DMS53 treated with DMSO at 0.1 percent for 48 hours (cell line): ENCODE measurements around the gene RNU2-63P.
"Not testable (repeated sequence)": the region's sequence is repeated elsewhere in the genome, so short reads cannot be mapped to it uniquely, and the experiment has no call there.

Source experiments
- DNase-seq: peaks from one replicate; lab custom pipeline; 2025; ENCODE audit not compliant: unreplicated experiment; lab: John Stamatoyannopoulos, UW

The RNU2-63P gene

GRCh38 chr2:88032070-88032702, 15.8 kb upstream of the RNU2-63P start:
- no peak for DNase-seq

- DNase-seq, result no peak
Observed at GRCh38 chr2:88028931-88029330, 12.6 kb upstream of the RNU2-63P start.

GRCh38 chr2:88027697-88028389, 11.5 kb upstream of the RNU2-63P start:
- DNase-seq, result no peak

GRCh38 chr2:88024509-88024908, 8.2 kb upstream of the RNU2-63P start:
- DNase-seq, result no peak

DNA sequence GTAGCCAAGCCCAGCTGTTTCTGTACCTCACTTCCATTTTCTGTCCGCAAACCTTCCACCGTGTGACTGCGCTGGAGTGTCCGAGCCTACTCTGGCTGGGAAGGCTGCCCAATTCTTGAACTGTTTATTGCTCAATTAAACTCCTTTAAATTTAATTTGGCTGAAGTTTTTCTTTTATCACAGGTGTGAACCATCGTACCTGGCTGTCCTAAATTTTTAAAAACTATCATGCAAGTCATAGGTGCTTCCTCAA, 6.2 kb upstream of the RNU2-63P start:
- no peak for DNase-seq

DNA sequence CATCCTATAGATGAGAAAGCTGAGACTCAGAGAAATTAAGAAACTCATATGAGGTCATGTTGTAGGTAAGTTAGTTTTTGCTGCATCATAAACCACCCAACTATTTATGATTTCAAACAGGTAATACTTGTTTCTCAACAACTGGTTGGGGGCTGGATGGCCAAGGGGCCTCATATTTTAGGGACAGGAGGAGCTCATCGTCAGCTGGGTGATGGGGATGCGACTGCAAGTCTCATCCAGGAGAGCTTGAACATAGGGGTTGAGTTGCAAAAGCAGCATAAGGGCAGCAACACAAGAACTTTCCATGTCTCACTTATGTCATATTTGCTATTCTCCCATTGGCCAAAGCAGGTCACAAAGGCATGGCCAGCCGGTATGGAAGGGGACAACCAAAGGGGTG, 3.6 kb upstream of the RNU2-63P start:
- no peak for DNase-seq

GRCh38 chr2:88018909-88019308, 2.6 kb upstream of the RNU2-63P start:
- DNase-seq, result no peak

DNA sequence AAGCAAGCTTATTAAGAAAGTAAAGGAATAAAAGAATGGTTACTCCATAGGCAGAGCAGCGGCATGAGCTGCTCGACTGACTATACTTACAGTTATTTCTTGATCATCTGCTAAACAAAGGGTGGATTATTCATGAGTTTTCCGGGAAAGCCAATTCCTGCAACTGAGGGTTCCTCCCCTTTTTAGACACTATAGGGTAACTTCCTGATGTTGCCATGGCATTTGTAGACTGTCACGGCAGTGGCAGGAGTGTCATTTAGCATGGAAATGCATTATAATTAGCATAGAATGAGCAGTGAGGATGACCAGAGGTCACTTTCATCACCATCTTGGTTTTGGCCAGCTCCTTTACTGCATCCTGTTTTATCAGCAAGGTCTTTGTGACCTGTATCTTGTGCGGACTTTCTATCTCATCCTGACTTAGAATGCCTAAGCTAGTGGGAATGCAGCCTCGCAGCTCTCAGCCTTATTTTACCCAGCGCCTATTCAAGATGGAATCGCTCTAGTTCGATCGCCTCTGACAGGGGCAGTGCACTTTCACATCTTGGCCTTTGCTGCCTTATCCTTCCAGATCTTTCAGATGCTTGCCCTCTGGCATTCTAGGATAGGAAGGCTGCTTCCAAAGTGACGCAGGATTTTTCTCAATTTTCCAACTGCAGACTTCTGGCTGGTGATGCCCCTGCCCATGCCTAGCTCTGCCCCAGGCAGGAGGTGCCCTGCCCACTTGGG, 1.9 kb upstream of the RNU2-63P start:
- DNase-seq, result not testable (repeated sequence)

GRCh38 chr2:88017780-88018038, 1.4 kb upstream of the RNU2-63P start:
- not testable (repeated sequence) for DNase-seq

GRCh38 chr2:88016960-88017779, 823 bp upstream of the RNU2-63P start:
- peak; percentile 76 for DNase-seq

- DNase-seq, result no peak
Observed at GRCh38 chr2:88011011-88011410, 5.3 kb downstream of the RNU2-63P start.

- DNase-seq, result no peak
Observed at GRCh38 chr2:88010136-88010535, 6.2 kb downstream of the RNU2-63P start.

- DNase-seq, result no peak
Observed at GRCh38 chr2:88006912-88007439, 9.4 kb downstream of the RNU2-63P start.

GRCh38 chr2:88005776-88006175, 10.6 kb downstream of the RNU2-63P start:
- no peak for DNase-seq

GRCh38 chr2:88003074-88003755, 13.1 kb downstream of the RNU2-63P start:
- DNase-seq, result no peak

- no peak for DNase-seq
Observed at GRCh38 chr2:88002359-88002707, 14.0 kb downstream of the RNU2-63P start.

GRCh38 chr2:88000474-88000873, 15.9 kb downstream of the RNU2-63P start:
- not testable (repeated sequence) for DNase-seq

GRCh38 chr2:87996570-87996969, 19.8 kb downstream of the RNU2-63P start:
- DNase-seq, result no peak

- DNase-seq, result no peak
Observed at GRCh38 chr2:87995756-87996155, 20.6 kb downstream of the RNU2-63P start.

DNA sequence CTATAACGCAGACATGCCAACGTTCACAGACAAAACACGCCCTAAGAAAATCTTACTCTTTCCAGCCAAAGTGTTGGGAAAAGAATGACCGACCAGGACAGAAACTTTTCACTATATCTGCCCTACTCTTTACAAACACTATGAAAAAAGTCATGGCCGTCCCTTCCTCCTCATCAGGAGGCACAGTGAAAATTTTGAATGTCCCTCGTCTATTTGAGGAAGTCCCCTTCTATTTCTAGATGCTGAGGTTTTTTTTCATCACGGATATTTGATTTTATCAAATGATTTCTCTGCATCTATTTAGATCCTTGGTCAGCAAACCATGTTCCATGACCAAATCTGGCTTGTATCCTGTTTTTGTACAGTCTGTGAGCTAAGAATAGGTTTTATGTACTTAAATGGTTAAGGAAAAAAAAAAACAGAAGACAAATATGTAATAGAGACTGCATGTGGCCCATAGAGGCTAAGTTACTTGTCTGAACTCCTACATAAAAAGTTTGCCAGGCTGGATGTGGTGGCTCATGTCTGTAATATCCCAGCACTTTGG, 22.0 kb downstream of the RNU2-63P start:
- not testable (repeated sequence) for DNase-seq

GRCh38 chr2:87992569-87992968, 23.8 kb downstream of the RNU2-63P start:
- not testable (repeated sequence) for DNase-seq
